K562 (cell line): Measurements from ENCODE around the gene DOP1B. TPM values are rescaled to one million over a fixed set of nuclear protein-coding genes. Genes with fewer than 3 reads are reported as not detected.

ENCODE experiments used
- ATAC-seq: fragments of 200-7000 bp; cut with Tn5 transposase; 3 replicates; pipeline ENCODE4 v1.9.1; 2020; ENCODE audit warnings: moderate library complexity
- BruUV-seq: library from RNA; stranded (reverse); fragments of 400-500 nt; replicated peaks from 2 replicates; lab custom pipeline; 2021; lab: Mats Ljungman, UMichigan
- CTCF ChIA-PET: fragments of 300-600 bp; formaldehyde crosslinking; extraction: SDS; loops from one replicate; lab custom pipeline; 2021; ENCODE audit warnings: low intra/inter-chr PET ratio; lab: Yijun Ruan, JAX
- POLR2A ChIA-PET: fragments of 300-600, 350-650 bp; sonication (Branson Sonifier 250); formaldehyde crosslinking; extraction: SDS; loops from one replicate; lab custom pipeline; 2021; ENCODE audit warnings: antibody characterized with exemption, inconsistent platforms; lab: Yijun Ruan, JAX
- DNase-seq, 4 experiments: peaks; one replicate each; pipeline versions ENCODE4 v3.0.0 to v3.0.0-alpha.2; 2011 to 2018; ENCODE audit warnings: low spot score in 3 of 4, mixed read lengths in 3 of 4; ENCODE audit errors: extremely low read depth in 1 of 4
- FAIRE-seq: peaks from 2 replicates; lab custom pipeline; 2011; peaks lifted over from hg19 to GRCh38; lab: Jason Lieb, UNC
- H2AFZ ChIP-seq: 2 replicates; pipeline ENCODE4 v1.6.0; 2011; ENCODE audit warnings: low read depth, low read length, control low read depth, inconsistent platforms
- H3K27ac ChIP-seq: fragments of 200-600 bp; 3 replicates; pipeline ENCODE4 v1.8.0; 2011; ENCODE audit warnings: low read depth, mild to moderate bottlenecking, control low read depth, inconsistent platforms, low read length, moderate library complexity, mixed read lengths; ENCODE audit errors: extremely low read depth
- H3K27me3 ChIP-seq, 2 experiments: fragments of 300-600 bp in 1 of 2; 2 replicates in 1 of 2; 3 replicates in 1 of 2; pipeline versions ENCODE4 v1.6.0 to v1.8.0; 2011; ENCODE audit warnings: inconsistent platforms in 2 of 2, low read length in 2 of 2, mild to moderate bottlenecking in 1 of 2, mixed read lengths in 1 of 2, moderate library complexity in 1 of 2; ENCODE audit not compliant: control insufficient read depth in 2 of 2, insufficient read depth in 2 of 2
- H3K36me3 ChIP-seq: fragments of 300-600 bp; 3 replicates; pipeline ENCODE4 v1.8.0; 2011; ENCODE audit warnings: mild to moderate bottlenecking, low read length, inconsistent platforms; ENCODE audit not compliant: control insufficient read depth, insufficient read depth
- H3K4me1 ChIP-seq, 2 experiments: fragments of 200-600 bp in 1 of 2; replicated peaks in 1 of 2; 2 replicates in 1 of 2; 3 replicates in 1 of 2; pipeline versions ENCODE4 v1.5.1 to v1.8.0; 2011; ENCODE audit warnings: inconsistent platforms in 2 of 2, low read length in 2 of 2, mild to moderate bottlenecking in 1 of 2, mixed read lengths in 1 of 2, moderate library complexity in 1 of 2; ENCODE audit not compliant: control insufficient read depth in 2 of 2, insufficient read depth in 2 of 2
- H3K4me2 ChIP-seq: 2 replicates; pipeline ENCODE4 v1.6.1; 2011; ENCODE audit warnings: low read length, control low read depth, inconsistent platforms, mixed read lengths; ENCODE audit not compliant: insufficient read depth
- H3K4me3 ChIP-seq: fragments of 200-600 bp; sonication (generic), shearing (Covaris generic); 2 replicates; pipeline ENCODE4 v1.5.1; 2016; ENCODE audit warnings: control low read depth, inconsistent platforms
- H3K79me2 ChIP-seq: fragments of 200-600 bp; 3 replicates; pipeline ENCODE4 v1.8.0; 2011; ENCODE audit warnings: low read length, inconsistent platforms; ENCODE audit not compliant: control insufficient read depth, insufficient read depth
- H3K9ac ChIP-seq, 2 experiments: 2 replicates each; pipeline versions ENCODE4 v1.6.0 to v1.6.1; 2011; ENCODE audit warnings: low read depth in 2 of 2, low read length in 2 of 2, control low read depth in 1 of 2, inconsistent platforms in 1 of 2, mild to moderate bottlenecking in 1 of 2, mixed read lengths in 1 of 2; ENCODE audit not compliant: insufficient read depth in 1 of 2
- H3K9me1 ChIP-seq: one replicate; pipeline ENCODE4 v1.6.0; 2011; ENCODE audit warnings: inconsistent platforms, mild to moderate bottlenecking, low read length, moderate library complexity; ENCODE audit not compliant: control insufficient read depth, insufficient read depth
- H3K9me3 ChIP-seq: replicated peaks from 2 replicates; pipeline ENCODE4 v1.5.1; 2011; ENCODE audit warnings: low read depth, low read length, inconsistent platforms; ENCODE audit not compliant: control insufficient read depth, insufficient read depth
- H4K20me1 ChIP-seq: replicated peaks from 2 replicates; pipeline ENCODE4 v1.6.1; 2011; ENCODE audit warnings: low read length, inconsistent platforms, mixed read lengths; ENCODE audit not compliant: control insufficient read depth, insufficient read depth
- GATAD2A ChIP-seq: fragments of 450-650 bp; IDR thresholded peaks from 2 replicates; pipeline ENCODE4 v1.6.1; 2017
- MTA2 ChIP-seq: fragments of 450-650 bp; IDR thresholded peaks from 2 replicates; pipeline ENCODE4 v1.6.1; 2016; ENCODE audit warnings: low read depth
- NR2F6 ChIP-seq: fragments of 450-650 bp; formaldehyde crosslinking; IDR thresholded peaks from 2 replicates; pipeline ENCODE4 v1.4.0; 2020; ENCODE audit warnings: mild to moderate bottlenecking
- RBM25 ChIP-seq: fragments of 200-400 bp; formaldehyde crosslinking; IDR thresholded peaks from 2 replicates; pipeline ENCODE4 v1.6.1; 2018; ENCODE audit warnings: low read length, low read depth, moderate library complexity; ENCODE audit not compliant: severe bottlenecking
- SNIP1 ChIP-seq: fragments of 450-650 bp; IDR thresholded peaks from 2 replicates; pipeline ENCODE4 v1.7.1; 2017; ENCODE audit warnings: low read depth, mild to moderate bottlenecking
- WGBS: fragments of 100-300 bp; shearing (Covaris generic); methylation state at CpG from one replicate; pipeline ENCODE4 v1.1.6; 2016; ENCODE audit warnings: low coverage, mixed read lengths; ENCODE audit not compliant: insufficient coverage; ENCODE audit errors: missing lambda C conversion rate; 5-methylcytosine and 5-hydroxymethylcytosine counted together
- in situ Hi-C: fragments of 300-500 bp; cut with MboI; formaldehyde crosslinking; loops from 4 replicates; pipeline ENCODE4 v1.15.0; 2018; ENCODE audit warnings: inconsistent platforms, mixed read lengths
- intact Hi-C: fragments of 100-400 bp; cut with micrococcal nuclease; formaldehyde crosslinking; loops from 2 replicates; pipeline ENCODE4 v1.14.2; 2022
- polyA plus RNA-seq, 8 experiments: library from polyadenylated mRNA; depleted of rRNA in 4 of 8; stranded (reverse) in 5 of 8; unstranded in 3 of 8; fragments of >200 nt; fragmentation: Nextera tagmentation in 2 of 8; fragmentation: Illumina TruSeq in 1 of 8; extraction: Ambion mirVana in 2 of 8; extraction: Trizol in 1 of 8; gene quantifications; 2 replicates each; pipeline versions ENCODE4 v1.2.1 to v1.2.3, GENCODE V29; 2011 to 2014; ENCODE audit warnings: inconsistent platforms in 1 of 8, missing spikeins in 1 of 8
- total RNA-seq, 7 experiments: library from RNA; depleted of rRNA in 6 of 7; stranded (reverse); fragments of >200 nt in 6 of 7; fragmentation: Illumina TruSeq in 2 of 7; extraction: Trizol in 2 of 7; gene quantifications; 2 replicates each; pipeline versions ENCODE4 v1.2.1 to v1.2.3, GENCODE V29; 2011 to 2021; ENCODE audit warnings: low replicate concordance in 1 of 7
- TF ChIP-seq, protein P1 (sequence below), 2 experiments: IDR thresholded peaks in 1 of 2; conservative IDR thresholded peaks in 1 of 2; 2 replicates each; pipeline ENCODE4 v1.6.1; 2016; ENCODE audit warnings: low read depth in 2 of 2, mild to moderate bottlenecking in 1 of 2, missing compliant biosample characterization in 1 of 2, missing genetic modification characterization in 1 of 2, moderate library complexity in 1 of 2

Gene DOP1B
- total and polyA plus RNA-seq, 9 of the 15 experiments (the other 6 are each of a cell fraction or from before 2014, with no cell fraction given), result 0.04 to 2.2 (median 0.68) TPM

DNA sequence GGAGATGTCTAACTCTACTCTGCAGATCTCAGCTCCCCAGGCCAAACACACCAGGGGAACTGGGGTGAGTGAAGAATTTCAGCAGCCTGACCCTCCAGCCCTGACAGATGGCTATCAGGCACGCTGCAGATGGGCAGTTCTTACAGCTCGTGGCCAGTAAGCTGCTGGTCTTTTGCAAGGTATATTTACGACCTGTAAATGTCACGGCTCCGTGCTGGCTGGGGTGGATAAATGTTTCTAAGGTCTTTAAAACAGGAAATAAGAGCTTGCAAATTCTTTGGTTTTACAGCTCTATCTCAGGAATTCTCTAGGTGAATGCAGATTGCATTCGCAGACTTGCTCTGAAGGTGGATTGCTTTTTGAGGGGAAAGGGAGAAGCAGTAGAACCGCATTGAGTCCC, 10.1 kb downstream of the DOP1B start (continued):
- TF ChIP-seq, protein P1, sequence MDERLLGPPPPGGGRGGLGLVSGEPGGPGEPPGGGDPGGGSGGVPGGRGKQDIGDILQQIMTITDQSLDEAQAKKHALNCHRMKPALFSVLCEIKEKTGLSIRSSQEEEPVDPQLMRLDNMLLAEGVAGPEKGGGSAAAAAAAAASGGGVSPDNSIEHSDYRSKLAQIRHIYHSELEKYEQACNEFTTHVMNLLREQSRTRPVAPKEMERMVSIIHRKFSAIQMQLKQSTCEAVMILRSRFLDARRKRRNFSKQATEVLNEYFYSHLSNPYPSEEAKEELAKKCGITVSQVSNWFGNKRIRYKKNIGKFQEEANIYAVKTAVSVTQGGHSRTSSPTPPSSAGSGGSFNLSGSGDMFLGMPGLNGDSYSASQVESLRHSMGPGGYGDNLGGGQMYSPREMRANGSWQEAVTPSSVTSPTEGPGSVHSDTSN (CRISPR knock-in tag; IDR thresholded peaks at IDR 0.05; ENCODE audit: low read depth), result no peak
- TF ChIP-seq, protein P1 (tag; conservative IDR thresholded peaks at IDR 0.05; ENCODE audit: low read depth), result peak; percentile 89

DNA sequence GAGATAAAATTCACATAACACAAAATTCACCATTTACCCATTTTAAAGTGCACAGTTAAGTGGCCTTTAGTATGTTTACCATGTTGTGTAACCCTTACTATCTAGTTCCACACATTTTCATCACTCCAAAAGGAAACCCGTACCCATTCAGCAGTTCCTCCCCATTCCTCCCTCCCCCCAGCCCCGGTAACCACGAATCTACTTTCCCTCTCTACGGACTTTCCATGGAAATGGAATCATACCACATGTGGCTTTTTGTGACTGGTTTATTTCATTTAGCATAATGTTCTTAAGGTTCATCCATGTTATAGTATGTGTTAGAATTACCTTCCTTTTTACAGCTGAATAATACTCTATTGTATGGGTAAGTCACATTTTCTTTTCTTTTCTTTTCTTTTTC, 10.9 kb downstream of the DOP1B start:
- no peak for TF ChIP-seq MTA2
- no peak for TF ChIP-seq GATAD2A
- no peak for TF ChIP-seq NR2F6 (CRISPR knock-in tag)
- no peak for TF ChIP-seq RBM25
- no peak for TF ChIP-seq SNIP1
- intact Hi-C loops, result no loop called here
- Histone ChIP-seq H3K9ac (no peak overlapping the region), H3K4me1 (peaks cover 0 to 3% of the 10 kb centered on the region in 2 experiments; a peak in 3 of 5 replicates), H3K9me1 (no peaks in the 10 kb centered on the region), H3K79me2 (no peaks in the 10 kb centered on the region), H3K9me3 (no peaks in the 10 kb centered on the region), H3K4me3 (no peak overlapping the region), H3K4me2 (no peak overlapping the region), H2AFZ (no peak overlapping the region), H3K27me3 (peaks cover 3 to 29% of the 10 kb centered on the region in 2 experiments; a peak in 4 of 5 replicates), H3K36me3 (no peaks in the 10 kb centered on the region), H3K27ac (no peak overlapping the region), H4K20me1 (no peaks in the 10 kb centered on the region)
- WGBS, result 9% methylated on average over 4 of the region's 4 CpGs
- ChIA-PET CTCF (no interaction called here), POLR2A (no interaction called here)
- ATAC-seq (no peak), FAIRE-seq (no peak), DNase-seq (no peak)
- in situ Hi-C loops, result no loop called here
- BruUV-seq, result no TSS peak
